ENCODE results near the gene SPNS2.

GRCh38 chr17:4513113-4514032, 14.7 kb downstream of the SPNS2 start:
- TF ChIP-seq CTCF (IDR thresholded peaks at IDR 0.05) (no peak), EZH2 (IDR thresholded peaks at IDR 0.05; ENCODE audit: borderline replicate concordance, insufficient read depth, low read depth, low read length, poor library complexity, severe bottlenecking) (no peak)

All from B cell (primary cell).